GM12801 (cell line): Measurements from ENCODE around the gene CLDN20.

Experiments
- CTCF ChIP-seq: IDR thresholded peaks from one replicate; pipeline ENCODE4 v1.5.1; 2011; ENCODE audit warnings: control low read depth; ENCODE audit not compliant: insufficient read length; ENCODE audit errors: extremely low read depth

The CLDN20 gene

GRCh38 chr6:155264693-155265320 is 994 bp downstream of the CLDN20 start:
- no peak for TF ChIP-seq CTCF

- no peak for TF ChIP-seq CTCF
Observed at GRCh38 chr6:155265843-155266535, 2.2 kb downstream of the CLDN20 start.

GRCh38 chr6:155267411-155267810 is 3.6 kb downstream of the CLDN20 start:
- TF ChIP-seq CTCF: no peak

- TF ChIP-seq CTCF: no peak
Observed at GRCh38 chr6:155269765-155270164, 6.0 kb downstream of the CLDN20 start.

- TF ChIP-seq CTCF: no peak
Observed at GRCh38 chr6:155270561-155271091, 6.8 kb downstream of the CLDN20 start.

- no peak for TF ChIP-seq CTCF
Observed at GRCh38 chr6:155271145-155271544, 7.3 kb downstream of the CLDN20 start.

GRCh38 chr6:155272353-155273232 is 8.8 kb downstream of the CLDN20 start:
- TF ChIP-seq CTCF: no peak
